A172 (cell line): ENCODE data around the gene PCDHGB3. TPM values are rescaled to one million over a fixed set of nuclear protein-coding genes. Genes with fewer than 3 reads are reported as not detected.
"Not testable (repeated sequence)": the region's sequence is repeated elsewhere in the genome, so short reads cannot be mapped to it uniquely, and the experiment has no call there.

Experiments
- DNase-seq: peaks from one replicate; pipeline ENCODE4 v3.0.0-alpha.2; 2015; ENCODE audit warnings: low spot score
- total RNA-seq: library from RNA; depleted of rRNA; stranded (reverse); fragments of >200 nt; shearing (Covaris generic); gene quantifications from 2 replicates; pipeline ENCODE4 v1.2.3, GENCODE V29; 2014; rRNA removed

The PCDHGB3 gene
- total RNA-seq: 0.81 and 1.7 TPM in 2 replicates

DNA sequence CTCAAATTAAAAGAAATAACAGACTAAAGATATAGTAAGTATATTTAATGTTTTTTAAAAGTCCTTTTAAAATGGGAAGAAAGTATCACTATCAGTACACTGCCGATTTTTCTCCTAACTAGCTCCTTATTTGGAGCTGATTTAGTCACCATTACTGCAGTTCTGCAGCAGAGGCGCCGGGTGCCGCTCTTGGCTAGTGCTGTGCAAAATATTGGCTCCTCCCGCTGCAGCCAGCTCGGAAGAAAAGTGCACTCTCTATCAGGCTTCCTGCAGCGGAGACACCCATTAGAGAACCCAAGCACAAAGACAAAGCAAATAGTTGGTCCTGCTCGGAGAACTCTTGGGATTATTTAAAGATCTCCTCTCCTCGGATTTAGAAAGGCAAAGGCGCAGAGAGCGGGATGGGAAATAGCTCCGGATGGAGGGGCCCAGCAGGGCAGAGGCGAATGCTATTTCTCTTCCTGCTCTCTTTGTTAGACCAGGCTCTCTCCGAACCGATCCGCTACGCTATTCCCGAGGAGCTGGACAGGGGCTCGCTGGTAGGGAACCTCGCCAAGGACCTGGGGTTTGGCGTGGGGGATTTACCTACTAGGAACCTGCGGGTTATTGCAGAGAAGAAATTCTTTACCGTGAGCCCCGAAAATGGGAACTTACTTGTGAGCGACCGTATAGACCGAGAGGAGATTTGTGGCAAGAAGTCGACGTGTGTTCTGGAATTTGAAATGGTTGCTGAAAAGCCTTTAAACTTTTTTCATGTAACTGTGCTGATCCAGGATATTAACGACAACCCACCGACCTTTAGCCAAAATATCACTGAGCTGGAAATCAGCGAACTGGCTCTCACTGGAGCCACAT is at the start of gene PCDHGB3:
Gene PCDHGB3 (plus strand): TSS at position 249 of the 855 bp plus-strand sequence. CDS start 153 bp downstream, at position 402.
- DNase-seq: no peak

DNA sequence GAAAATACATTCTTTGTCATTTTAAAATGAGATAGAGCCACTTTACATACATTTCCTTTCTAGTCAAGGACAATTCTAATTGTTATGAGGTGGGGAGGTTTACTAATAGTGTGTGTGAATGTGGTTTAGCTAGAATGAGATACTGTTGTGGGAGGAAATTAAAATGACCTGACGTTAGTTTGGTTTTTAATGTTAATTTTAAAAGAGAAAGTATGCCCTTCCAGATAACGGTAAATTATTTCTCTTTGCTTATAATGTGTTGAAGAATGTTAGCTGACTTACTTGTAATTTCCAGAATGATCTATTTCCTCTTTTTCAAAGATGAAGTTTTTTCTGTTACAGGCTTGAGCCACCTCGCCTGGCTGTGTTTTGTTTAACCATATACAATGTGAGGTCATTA is 47.8 kb upstream of the PCDHGB3 start:
- DNase-seq: no peak

- DNase-seq: no peak
Observed at GRCh38 chr5:141326088-141326854, 43.8 kb upstream of the PCDHGB3 start.

- DNase-seq: no peak
Observed at GRCh38 chr5:141328231-141328630, 41.8 kb upstream of the PCDHGB3 start.

GRCh38 chr5:141330299-141331080 is 39.6 kb upstream of the PCDHGB3 start, which contains the start of gene PCDHGA1:
Gene PCDHGA1, plus strand, starts transcription at chr5:141330514.
- DNase-seq: peak; percentile 42

- DNase-seq: not testable (repeated sequence)
Observed at GRCh38 chr5:141332571-141332970, 37.5 kb upstream of the PCDHGB3 start.

DNA sequence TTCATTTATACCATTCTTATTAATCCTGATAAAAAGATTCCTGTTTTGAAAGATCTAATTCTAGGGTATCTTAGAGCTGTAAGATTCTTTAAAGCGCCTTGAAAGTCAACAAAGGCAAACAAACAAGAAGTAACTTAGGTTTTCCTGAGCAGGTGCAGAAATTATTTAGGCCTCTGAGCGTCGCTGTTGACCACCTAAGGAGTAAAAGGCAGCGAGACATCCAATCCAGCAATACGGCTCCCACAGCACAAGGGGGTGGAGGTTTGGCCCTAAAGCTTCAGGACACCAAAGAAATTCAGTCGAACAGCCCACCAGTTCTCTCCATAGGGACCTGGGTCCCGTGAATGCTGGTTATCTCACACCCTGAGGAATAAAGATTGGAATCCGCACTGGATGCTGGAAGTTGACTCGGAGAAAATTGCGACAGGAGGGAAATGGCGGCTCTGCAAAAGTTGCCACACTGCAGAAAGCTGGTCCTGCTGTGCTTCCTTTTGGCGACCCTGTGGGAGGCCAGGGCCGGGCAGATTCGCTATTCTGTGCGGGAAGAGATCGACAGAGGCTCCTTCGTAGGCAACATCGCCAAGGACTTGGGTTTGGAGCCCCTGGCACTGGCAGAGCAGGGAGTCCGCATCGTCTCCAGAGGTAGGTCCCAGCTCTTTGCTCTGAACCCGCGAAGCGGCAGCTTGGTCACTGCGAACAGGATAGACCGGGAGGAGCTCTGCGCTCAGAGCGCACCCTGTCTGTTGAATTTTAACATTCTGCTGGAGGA is 31.3 kb upstream of the PCDHGB3 start, which contains the start of gene PCDHGA2:
Gene PCDHGA2 (plus strand): TSS at position 223 of the 769 bp plus-strand sequence.
- peak; percentile 16 for DNase-seq

- DNase-seq: not testable (repeated sequence)
Observed at GRCh38 chr5:141340781-141341354, 29.2 kb upstream of the PCDHGB3 start.

- DNase-seq: no peak
Observed at GRCh38 chr5:141342773-141343172, 27.3 kb upstream of the PCDHGB3 start.

DNA sequence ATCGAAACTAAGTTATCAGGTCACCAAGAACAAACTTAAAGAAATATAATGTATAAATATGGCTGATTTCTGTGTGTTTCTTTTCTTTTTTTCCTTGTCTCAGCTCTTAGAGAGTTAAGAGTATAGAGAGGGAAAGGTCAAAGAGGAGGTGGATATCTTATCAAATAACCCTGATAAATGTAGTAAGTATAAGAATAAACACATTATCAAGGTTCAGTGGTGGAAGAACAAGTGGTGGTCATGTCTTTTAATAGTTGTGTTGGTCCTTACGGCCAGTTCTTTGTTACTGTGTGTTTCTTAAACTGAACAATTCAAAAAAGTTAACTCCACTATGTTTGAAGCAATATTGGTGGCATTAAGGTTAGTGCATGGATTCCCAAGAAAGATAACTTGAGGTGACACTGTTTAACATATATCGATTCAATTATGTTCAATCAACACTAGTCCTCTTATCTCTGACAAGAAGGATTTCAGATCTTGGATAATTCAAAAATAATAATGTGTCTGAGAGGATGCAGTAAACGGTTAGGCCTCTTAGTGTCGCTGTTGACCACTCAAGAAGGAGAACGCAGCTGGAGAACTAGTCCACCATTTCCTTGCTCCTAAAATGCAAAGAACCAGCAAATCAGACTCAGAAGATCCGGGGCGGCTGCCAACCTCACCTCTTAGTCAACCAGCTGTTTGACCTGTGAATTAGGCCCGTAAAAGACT is 26.6 kb upstream of the PCDHGB3 start, which contains the start of gene PCDHGA3:
Gene PCDHGA3 (plus strand): TSS at position 588 of the 711 bp plus-strand sequence. CDS start 205 bp downstream, outside the sequence.
- no peak for DNase-seq

DNA sequence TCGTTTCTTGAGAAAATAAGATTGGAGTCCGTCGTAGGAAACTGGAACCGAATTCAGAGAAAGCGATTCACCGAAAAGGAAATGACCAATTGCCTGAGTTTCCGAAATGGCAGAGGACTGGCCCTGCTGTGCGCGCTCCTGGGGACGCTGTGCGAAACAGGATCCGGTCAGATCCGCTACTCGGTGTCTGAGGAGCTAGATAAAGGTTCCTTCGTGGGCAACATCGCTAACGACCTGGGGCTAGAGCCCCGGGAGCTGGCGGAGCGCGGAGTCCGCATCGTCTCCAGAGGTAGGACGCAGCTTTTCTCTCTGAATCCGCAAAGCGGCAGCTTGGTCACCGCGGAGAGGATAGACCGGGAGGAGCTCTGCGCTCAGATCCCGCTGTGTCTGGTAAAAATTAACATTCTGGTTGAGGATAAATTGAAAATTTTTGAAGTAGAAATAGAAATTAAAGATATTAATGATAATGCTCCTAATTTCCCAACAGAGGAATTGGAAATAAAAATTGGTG is 26.0 kb upstream of the PCDHGB3 start:
- DNase-seq: no peak

- no peak for DNase-seq
Observed at GRCh38 chr5:141345327-141345726, 24.7 kb upstream of the PCDHGB3 start.

DNA sequence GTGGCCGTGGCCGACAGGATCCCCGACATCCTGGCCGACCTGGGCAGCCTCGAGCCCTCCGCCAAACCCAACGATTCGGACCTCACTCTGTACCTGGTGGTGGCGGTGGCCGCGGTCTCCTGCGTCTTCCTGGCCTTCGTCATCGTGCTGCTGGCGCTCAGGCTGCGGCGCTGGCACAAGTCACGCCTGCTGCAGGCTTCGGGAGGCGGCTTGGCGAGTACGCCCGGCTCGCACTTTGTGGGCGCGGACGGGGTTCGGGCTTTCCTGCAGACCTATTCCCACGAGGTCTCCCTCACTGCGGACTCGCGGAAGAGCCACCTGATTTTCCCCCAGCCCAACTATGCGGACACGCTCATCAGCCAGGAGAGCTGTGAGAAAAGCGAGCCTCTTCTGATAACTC is 24.0 kb upstream of the PCDHGB3 start:
- not testable (repeated sequence) for DNase-seq

- peak; percentile 49 for DNase-seq
Observed at GRCh38 chr5:141349917-141350619, 20.0 kb upstream of the PCDHGB3 start, which contains the start of gene PCDHGB1. Gene PCDHGB1, plus strand, starts transcription at chr5:141350099. Its CDS starts 162 bp downstream, at chr5:141350261.

- no peak for DNase-seq
Observed at GRCh38 chr5:141351591-141351990, 18.5 kb upstream of the PCDHGB3 start.

DNA sequence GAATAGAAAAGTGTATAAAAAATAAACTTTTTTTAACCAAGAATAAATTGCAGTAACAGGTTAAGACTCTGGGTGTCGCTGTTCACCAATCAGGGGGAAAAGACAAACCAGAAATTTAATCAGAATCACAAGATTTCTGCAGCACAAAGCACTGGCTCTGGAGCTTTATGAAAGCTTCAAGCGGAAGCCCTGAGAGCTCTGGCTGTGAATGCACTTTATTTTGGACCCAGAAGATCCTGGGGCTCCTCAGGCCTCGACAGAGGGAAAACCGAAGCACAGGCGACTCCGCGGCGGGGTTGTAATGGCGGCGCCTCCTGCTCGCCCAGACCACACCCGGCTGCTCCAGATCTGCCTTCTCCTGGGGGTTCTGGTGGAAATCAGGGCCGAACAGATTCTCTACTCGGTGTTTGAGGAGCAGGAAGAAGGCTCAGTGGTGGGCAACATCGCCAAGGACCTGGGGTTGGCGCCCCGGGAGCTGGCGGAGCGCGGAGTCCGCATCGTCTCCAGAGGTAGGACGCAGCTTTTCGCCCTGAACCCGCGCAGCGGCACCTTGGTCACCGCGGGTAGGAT is 15.1 kb upstream of the PCDHGB3 start, which contains the start of gene PCDHGA4:
Gene PCDHGA4 (plus strand): TSS at position 122 of the 570 bp plus-strand sequence. CDS start 87 bp downstream, at position 209.
- no peak for DNase-seq

DNA sequence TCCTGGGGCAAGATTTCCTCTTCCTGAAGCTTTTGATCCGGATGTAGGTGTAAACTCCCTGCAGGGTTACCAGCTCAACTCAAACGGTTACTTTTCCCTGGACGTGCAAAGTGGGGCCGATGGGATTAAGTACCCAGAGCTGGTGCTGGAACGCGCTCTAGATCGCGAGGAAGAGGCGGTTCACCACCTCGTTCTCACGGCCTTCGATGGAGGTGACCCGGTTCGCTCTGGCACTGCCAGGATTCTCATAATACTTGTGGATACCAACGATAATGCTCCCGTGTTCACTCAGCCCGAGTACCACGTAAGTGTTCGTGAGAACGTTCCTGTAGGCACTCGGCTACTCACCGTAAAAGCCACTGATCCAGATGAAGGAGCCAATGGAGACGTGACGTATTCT is 14.4 kb upstream of the PCDHGB3 start:
- no peak for DNase-seq

- no peak for DNase-seq
Observed at GRCh38 chr5:141356133-141356532, 13.9 kb upstream of the PCDHGB3 start.
